LHCN-M2 (cell line): ENCODE results near the gene SIRT6. TPM values are rescaled to one million over a fixed set of nuclear protein-coding genes. Genes with fewer than 3 reads are reported as not detected.
"Not testable (repeated sequence)": the region's sequence is repeated elsewhere in the genome, so short reads cannot be mapped to it uniquely, and the experiment has no call there.

Experiments used
- DNase-seq: peaks from one replicate; pipeline ENCODE4 v3.0.0-alpha.2; 2012; ENCODE audit warnings: low read depth
- polyA plus RNA-seq: library from polyadenylated mRNA; unstranded; fragments of >200 nt; gene quantifications from one replicate; pipeline ENCODE4 v1.2.1, GENCODE V29; 2012; ENCODE audit warnings: missing spikeins
- total RNA-seq: library from RNA; depleted of rRNA; stranded (reverse); fragments of >200 nt; gene quantifications from 2 replicates; pipeline ENCODE4 v1.2.3, GENCODE V29; 2014; rRNA removed

SIRT6 gene
- 17.0 and 31.1 TPM in 2 replicates for total RNA-seq
- polyA plus RNA-seq = 18.8 TPM

GRCh38 chr19:4182084-4182810, at the start of gene SIRT6, which contains the start of gene ANKRD24:
TSS of gene SIRT6 (minus strand) at chr19:4182563. CDS start at chr19:4182539, 24 bp downstream.
TSS of gene ANKRD24 (plus strand) at chr19:4182689. CDS start at chr19:4186426, 3,737 bp downstream.
- peak; percentile 89 for DNase-seq

- DNase-seq = not testable (repeated sequence)
Observed at GRCh38 chr19:4232139-4232538, 49.8 kb upstream of the SIRT6 start.

GRCh38 chr19:4231521-4231920, 49.2 kb upstream of the SIRT6 start:
- not testable (repeated sequence) for DNase-seq

GRCh38 chr19:4230237-4230636, 47.9 kb upstream of the SIRT6 start:
- DNase-seq = not testable (repeated sequence)

- DNase-seq = peak; percentile 24
Observed at GRCh38 chr19:4229179-4229931, 47.0 kb upstream of the SIRT6 start, which contains the start of gene EBI3. TSS of gene EBI3 (plus strand) at chr19:4229523. CDS start at chr19:4229551, 28 bp downstream.

GRCh38 chr19:4228765-4229178, 46.4 kb upstream of the SIRT6 start:
- DNase-seq = no peak

GRCh38 chr19:4227771-4228170, 45.4 kb upstream of the SIRT6 start:
- DNase-seq = no peak

GRCh38 chr19:4225885-4226284, 43.5 kb upstream of the SIRT6 start:
- DNase-seq = no peak

GRCh38 chr19:4224470-4224869, 42.1 kb upstream of the SIRT6 start:
- DNase-seq = no peak

GRCh38 chr19:4220188-4220587, 37.8 kb upstream of the SIRT6 start:
- DNase-seq = no peak

- DNase-seq = not testable (repeated sequence)
Observed at GRCh38 chr19:4218523-4218922, 36.2 kb upstream of the SIRT6 start.

GRCh38 chr19:4217429-4218264, 35.3 kb upstream of the SIRT6 start:
- no peak for DNase-seq

- no peak for DNase-seq
Observed at GRCh38 chr19:4216846-4217245, 34.5 kb upstream of the SIRT6 start.

GRCh38 chr19:4215807-4216206, 33.4 kb upstream of the SIRT6 start:
- DNase-seq = no peak

- DNase-seq = no peak
Observed at GRCh38 chr19:4213116-4213515, 30.8 kb upstream of the SIRT6 start.

- no peak for DNase-seq
Observed at GRCh38 chr19:4210166-4210731, 27.9 kb upstream of the SIRT6 start.

GRCh38 chr19:4208385-4209094, 26.2 kb upstream of the SIRT6 start:
- DNase-seq = peak; percentile 37

GRCh38 chr19:4206818-4207484, 24.6 kb upstream of the SIRT6 start:
- peak; percentile 56 for DNase-seq

GRCh38 chr19:4201798-4202197, 19.4 kb upstream of the SIRT6 start:
- DNase-seq = no peak

- DNase-seq = no peak
Observed at GRCh38 chr19:4200940-4201542, 18.7 kb upstream of the SIRT6 start.
